Adrenal gland (tissue), 5 donors: ENCODE data around the gene MARK3.

Experiments used
- POLR2A ChIP-seq, 2 donors: fragments of 450-650 bp; IDR thresholded peaks; one replicate each; pipeline ENCODE4 v1.6.1; 2017; ENCODE audit warnings: antibody characterized with exemption in 2 of 2, mild to moderate bottlenecking in 2 of 2, moderate library complexity in 1 of 2
- TF ChIP-seq, protein P1 (sequence below), 6 experiments: fragments of 450-650 bp in 4 of 6; fragments of 200-600 bp in 2 of 6; sonication (generic) in 1 of 6; IDR thresholded peaks; 1 replicate in 5 of 6; 2 replicates in 1 of 6; pipeline versions ENCODE4 v1.5.1 to v1.8.0; 2016 to 2021; ENCODE audit warnings: antibody characterized with exemption in 6 of 6, mild to moderate bottlenecking in 2 of 6, moderate library complexity in 1 of 6
- donor health status: DM: no; HTN: no; CAD: no.

DNA sequence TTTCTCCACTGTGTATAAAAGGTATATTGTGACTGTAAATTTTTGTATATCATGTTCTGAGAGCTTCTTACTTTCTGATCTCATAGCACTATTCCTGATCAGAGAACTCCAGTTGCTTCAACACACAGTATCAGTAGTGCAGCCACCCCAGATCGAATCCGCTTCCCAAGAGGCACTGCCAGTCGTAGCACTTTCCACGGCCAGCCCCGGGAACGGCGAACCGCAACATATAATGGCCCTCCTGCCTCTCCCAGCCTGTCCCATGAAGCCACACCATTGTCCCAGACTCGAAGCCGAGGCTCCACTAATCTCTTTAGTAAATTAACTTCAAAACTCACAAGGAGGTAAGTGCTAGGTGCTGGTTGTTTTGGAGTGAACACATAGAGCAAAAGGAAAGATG, 106.5 kb downstream of the MARK3 start:
- TF ChIP-seq, protein P1, sequence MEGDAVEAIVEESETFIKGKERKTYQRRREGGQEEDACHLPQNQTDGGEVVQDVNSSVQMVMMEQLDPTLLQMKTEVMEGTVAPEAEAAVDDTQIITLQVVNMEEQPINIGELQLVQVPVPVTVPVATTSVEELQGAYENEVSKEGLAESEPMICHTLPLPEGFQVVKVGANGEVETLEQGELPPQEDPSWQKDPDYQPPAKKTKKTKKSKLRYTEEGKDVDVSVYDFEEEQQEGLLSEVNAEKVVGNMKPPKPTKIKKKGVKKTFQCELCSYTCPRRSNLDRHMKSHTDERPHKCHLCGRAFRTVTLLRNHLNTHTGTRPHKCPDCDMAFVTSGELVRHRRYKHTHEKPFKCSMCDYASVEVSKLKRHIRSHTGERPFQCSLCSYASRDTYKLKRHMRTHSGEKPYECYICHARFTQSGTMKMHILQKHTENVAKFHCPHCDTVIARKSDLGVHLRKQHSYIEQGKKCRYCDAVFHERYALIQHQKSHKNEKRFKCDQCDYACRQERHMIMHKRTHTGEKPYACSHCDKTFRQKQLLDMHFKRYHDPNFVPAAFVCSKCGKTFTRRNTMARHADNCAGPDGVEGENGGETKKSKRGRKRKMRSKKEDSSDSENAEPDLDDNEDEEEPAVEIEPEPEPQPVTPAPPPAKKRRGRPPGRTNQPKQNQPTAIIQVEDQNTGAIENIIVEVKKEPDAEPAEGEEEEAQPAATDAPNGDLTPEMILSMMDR (IDR thresholded peaks at IDR 0.05): no peak
- TF ChIP-seq POLR2A (IDR thresholded peaks at IDR 0.05): no peak
